ENCODE results near the gene CCN2.

CCN2 gene

GRCh38 chr6:131955876-131956275 lies 4.7 kb upstream of the CCN2 start:
- no peak overlapping the region for H3K4me3 ChIP-seq (ENCODE audit: low read length)
- no peak for DNase-seq (ENCODE audit: low read depth)
- TF ChIP-seq, protein P1, sequence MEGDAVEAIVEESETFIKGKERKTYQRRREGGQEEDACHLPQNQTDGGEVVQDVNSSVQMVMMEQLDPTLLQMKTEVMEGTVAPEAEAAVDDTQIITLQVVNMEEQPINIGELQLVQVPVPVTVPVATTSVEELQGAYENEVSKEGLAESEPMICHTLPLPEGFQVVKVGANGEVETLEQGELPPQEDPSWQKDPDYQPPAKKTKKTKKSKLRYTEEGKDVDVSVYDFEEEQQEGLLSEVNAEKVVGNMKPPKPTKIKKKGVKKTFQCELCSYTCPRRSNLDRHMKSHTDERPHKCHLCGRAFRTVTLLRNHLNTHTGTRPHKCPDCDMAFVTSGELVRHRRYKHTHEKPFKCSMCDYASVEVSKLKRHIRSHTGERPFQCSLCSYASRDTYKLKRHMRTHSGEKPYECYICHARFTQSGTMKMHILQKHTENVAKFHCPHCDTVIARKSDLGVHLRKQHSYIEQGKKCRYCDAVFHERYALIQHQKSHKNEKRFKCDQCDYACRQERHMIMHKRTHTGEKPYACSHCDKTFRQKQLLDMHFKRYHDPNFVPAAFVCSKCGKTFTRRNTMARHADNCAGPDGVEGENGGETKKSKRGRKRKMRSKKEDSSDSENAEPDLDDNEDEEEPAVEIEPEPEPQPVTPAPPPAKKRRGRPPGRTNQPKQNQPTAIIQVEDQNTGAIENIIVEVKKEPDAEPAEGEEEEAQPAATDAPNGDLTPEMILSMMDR (IDR thresholded peaks at IDR 0.05; ENCODE audit: insufficient read depth, low read depth, low read length, missing control alignments): no peak

DNA sequence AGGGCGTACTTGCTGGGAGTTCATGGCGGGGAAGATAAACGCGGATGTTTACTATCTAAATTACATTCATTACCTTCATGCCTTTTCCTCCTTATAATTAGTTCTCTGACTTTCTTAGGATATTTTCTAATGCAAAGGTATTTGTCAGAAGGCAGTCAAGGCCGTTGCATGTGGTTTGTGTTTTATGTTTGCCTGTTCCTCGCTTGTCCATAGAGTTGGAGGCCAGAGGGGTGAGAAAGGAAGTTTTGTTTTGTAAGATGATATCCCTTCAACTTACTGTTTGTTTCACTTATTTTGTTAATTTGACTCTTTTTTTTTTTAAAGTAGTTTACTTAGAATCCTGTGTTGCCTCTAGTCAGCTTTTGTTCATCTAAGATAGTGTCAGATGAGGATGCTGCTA lies 4.0 kb upstream of the CCN2 start:
- H3K4me3 ChIP-seq (ENCODE audit: low read length): no peak overlapping the region
- DNase-seq (ENCODE audit: low read depth): no peak
- TF ChIP-seq, protein P1 (IDR thresholded peaks at IDR 0.05; ENCODE audit: insufficient read depth, low read depth, low read length, missing control alignments): no peak

- DNase-seq (ENCODE audit: low read depth): peak; percentile 94
- TF ChIP-seq, protein P1 (IDR thresholded peaks at IDR 0.05; ENCODE audit: insufficient read depth, low read depth, low read length, missing control alignments): no peak
- H3K4me3 ChIP-seq (ENCODE audit: low read length): no peak overlapping the region
Observed at GRCh38 chr6:131954775-131955107, 3.6 kb upstream of the CCN2 start.

GRCh38 chr6:131954059-131954774 lies 3.0 kb upstream of the CCN2 start:
- no peak overlapping the region for H3K4me3 ChIP-seq (ENCODE audit: low read length)
- TF ChIP-seq, protein P1 (IDR thresholded peaks at IDR 0.05; ENCODE audit: insufficient read depth, low read depth, low read length, missing control alignments): no peak
- DNase-seq (ENCODE audit: low read depth): peak; percentile 22

- DNase-seq (ENCODE audit: low read depth): no peak
- TF ChIP-seq, protein P1 (IDR thresholded peaks at IDR 0.05; ENCODE audit: insufficient read depth, low read depth, low read length, missing control alignments): no peak
- H3K4me3 ChIP-seq (ENCODE audit: low read length): no peak overlapping the region
Observed at GRCh38 chr6:131952886-131953509, 1.8 kb upstream of the CCN2 start.

DNA sequence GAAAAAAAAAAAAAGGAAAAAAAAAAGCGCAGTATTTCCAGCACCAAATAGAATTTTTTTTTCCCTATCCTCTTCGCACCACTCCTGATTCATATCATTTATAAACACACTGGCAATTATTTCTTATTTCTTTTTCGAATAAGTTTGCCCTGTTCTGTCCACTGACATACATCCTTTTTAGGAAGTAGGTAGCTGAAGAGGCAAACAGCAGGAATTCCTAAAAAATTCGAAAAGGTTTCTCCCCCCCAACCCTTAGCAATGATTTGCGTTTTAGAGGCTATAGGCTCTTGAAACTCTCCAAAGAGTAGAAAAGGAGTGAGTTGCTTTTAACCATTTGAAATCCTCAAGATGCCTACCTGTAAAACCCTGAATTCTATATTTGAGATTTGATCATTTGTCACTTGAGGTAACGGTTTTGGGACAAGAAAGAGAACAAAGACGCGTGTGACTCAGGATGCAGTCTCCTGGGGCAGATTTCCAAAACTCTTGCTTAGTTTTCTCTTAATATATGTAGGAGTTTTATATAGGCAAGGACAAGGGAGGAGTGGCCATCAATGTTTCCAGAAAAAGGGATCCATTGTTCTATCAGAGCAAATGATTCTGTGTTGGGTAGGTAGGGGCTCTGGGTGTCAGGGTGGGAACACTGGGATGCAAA lies 531 bp upstream of the CCN2 start:
- no peak for DNase-seq (ENCODE audit: low read depth)
- H3K4me3 ChIP-seq (ENCODE audit: low read length): no peak overlapping the region

More for the DNA sequence above, 531 bp upstream of the CCN2 start:
- TF ChIP-seq, protein P1 (IDR thresholded peaks at IDR 0.05; ENCODE audit: insufficient read depth, low read depth, low read length, missing control alignments): no peak

Measured in epithelial cell of esophagus (primary cell).